A673 (cell line): ENCODE measurements around the gene DENND1A.

Experiments used
- CTCF ChIP-seq: fragments of 300-800, 200-600 bp; sonication (generic); conservative IDR thresholded peaks from 2 replicates; pipeline ENCODE4 v1.5.1; 2017; ENCODE audit warnings: low read depth, mild to moderate bottlenecking, antibody characterized with exemption, low read length, moderate library complexity, mixed read lengths
- EZH2 ChIP-seq: fragments of 200-600 bp; sonication (generic); IDR thresholded peaks from 2 replicates; pipeline ENCODE4 v1.6.1; 2017; ENCODE audit warnings: borderline replicate concordance, low read depth, mild to moderate bottlenecking, mixed read lengths, antibody characterized with exemption, low read length; ENCODE audit not compliant: poor library complexity, severe bottlenecking

- no peak for TF ChIP-seq CTCF
- TF ChIP-seq EZH2 = no peak
Measured at GRCh38 chr9:123823194-123823947, 106.6 kb downstream of the DENND1A start.
